Occipital lobe (tissue), 2 donors: Measurements from ENCODE around the gene ELL2. TPM values are rescaled to one million over a fixed set of nuclear protein-coding genes. Genes with fewer than 3 reads are reported as not detected.
"Not testable (repeated sequence)": the region's sequence is repeated elsewhere in the genome, so short reads cannot be mapped to it uniquely, and the experiment has no call there.

Experiments used
- DNase-seq: peaks from one replicate; lab custom pipeline; 2025; lab: John Stamatoyannopoulos, UW
- total RNA-seq: library from RNA; depleted of rRNA; stranded (reverse); fragments of >200 nt; gene quantifications from one replicate; pipeline ENCODE4 v1.2.3, GENCODE V29; 2014

The ELL2 gene
- total RNA-seq, 1 donor from 2014 or later, result 35.6 TPM

DNA sequence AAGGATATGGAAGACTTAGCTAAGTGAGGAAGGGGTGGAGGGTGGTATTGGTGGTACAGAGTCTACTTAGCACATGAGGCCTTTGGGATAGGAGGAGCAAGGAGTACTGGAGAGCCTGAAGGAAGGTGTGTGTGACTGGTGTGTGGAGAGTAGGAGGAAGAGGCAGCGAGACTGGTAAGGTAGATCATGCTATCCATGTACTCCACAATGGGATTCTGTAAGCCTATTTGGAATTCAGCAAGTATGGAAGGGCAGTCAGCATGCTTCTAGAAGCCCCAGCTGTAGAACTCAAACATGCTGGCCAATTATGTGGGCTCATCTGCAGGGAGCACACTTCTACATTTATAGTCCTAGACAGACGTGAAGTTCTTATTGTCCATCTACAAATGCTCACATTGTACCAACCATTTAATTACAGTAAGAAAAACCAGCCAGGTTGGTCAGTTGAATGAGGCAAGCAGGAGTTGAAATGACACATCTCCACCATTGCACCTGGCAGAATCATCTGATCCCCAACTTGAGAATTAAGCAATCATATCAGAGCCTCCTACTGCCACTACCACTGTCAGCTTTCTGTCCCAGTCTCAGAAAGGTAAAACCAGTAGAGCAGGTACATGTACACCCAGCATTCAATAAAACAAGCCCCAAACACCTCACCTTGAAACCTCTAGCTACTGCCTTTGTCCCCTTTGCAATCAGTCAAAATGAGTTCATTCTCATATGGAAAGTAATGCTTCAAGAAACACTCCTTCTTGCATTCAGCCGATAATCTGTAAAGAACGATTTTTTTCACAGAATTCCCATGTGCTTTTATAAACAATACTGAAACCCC is 78.2 kb downstream of the ELL2 start:
- DNase-seq, result no peak

DNA sequence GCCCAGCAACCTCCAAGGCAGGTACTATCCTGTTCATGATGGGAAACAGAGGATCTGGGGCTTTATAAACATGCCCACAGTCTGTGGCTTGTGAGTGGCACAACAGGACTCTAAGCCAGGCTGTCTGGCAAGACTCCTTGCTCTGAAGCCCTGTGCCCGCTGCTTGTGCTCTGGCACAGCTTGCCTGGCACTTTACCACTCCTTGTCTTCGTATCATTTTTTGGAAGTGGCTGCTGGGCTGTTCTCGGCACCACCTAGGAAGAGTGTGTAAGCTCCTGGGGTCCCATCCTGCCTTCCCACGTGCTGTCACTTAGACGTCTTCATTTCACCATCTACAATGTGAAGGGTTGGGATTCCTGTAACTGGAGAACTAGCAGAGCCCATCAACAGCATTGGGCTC is 79.8 kb downstream of the ELL2 start:
- no peak for DNase-seq

DNA sequence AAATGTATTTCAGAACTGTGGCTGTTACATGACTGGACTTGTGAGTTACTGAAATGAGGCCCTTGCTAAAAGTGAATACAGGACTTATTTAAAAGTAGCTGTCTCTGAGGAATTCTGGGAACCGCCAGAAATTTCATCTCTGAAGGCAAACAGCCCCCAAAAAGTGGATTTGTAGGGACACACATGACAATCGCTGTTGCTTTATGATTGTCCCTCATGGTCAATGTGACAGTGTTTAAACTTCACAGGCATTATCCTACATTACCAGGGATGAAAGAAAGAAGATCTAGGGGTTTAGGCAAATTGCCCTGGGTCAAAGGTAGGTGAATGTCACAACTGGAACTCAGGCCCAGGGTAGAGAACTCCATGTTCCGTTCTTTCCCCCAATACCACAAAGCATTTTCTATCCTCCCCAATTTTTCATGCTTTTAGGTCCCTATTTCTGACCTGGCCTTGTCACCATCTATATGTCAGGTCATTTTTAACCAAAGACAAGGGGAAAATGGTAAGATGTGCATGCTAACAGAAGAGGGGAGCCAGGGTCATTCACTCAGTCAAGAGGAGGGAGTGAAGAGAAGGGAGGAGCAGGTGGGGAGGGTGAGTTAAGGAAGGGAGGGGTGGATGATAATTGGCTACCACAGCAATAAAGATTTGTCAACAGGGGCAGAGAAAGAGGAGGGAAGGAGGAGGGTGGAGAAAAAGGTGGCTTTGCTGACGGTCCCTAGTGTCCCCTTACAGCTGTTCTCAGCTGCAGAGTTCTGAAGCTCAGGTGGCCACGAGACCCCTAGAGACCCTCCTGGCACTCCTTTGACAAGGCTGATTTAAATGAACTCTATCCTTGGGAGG is 81.3 kb downstream of the ELL2 start:
- no peak for DNase-seq

DNA sequence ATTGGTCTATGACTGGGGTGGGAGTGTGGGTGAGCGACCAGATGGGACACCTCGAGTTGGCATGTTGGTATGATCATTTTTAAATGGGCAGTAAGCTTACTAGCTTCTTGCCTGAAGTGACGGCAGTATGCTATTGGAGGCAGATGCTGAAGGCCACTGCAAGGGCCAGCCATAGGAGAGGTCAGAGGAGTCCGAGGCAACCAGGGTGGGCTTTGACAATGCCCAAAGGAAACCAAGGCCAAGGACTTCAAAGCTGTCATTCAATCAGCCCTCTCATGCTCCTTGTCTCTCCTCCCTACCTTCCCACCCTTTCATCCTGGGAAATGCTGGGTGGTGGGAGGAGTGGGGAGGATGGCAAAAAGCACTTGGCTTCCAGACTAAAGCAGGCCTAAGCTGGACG is 82.0 kb downstream of the ELL2 start:
- no peak for DNase-seq

DNA sequence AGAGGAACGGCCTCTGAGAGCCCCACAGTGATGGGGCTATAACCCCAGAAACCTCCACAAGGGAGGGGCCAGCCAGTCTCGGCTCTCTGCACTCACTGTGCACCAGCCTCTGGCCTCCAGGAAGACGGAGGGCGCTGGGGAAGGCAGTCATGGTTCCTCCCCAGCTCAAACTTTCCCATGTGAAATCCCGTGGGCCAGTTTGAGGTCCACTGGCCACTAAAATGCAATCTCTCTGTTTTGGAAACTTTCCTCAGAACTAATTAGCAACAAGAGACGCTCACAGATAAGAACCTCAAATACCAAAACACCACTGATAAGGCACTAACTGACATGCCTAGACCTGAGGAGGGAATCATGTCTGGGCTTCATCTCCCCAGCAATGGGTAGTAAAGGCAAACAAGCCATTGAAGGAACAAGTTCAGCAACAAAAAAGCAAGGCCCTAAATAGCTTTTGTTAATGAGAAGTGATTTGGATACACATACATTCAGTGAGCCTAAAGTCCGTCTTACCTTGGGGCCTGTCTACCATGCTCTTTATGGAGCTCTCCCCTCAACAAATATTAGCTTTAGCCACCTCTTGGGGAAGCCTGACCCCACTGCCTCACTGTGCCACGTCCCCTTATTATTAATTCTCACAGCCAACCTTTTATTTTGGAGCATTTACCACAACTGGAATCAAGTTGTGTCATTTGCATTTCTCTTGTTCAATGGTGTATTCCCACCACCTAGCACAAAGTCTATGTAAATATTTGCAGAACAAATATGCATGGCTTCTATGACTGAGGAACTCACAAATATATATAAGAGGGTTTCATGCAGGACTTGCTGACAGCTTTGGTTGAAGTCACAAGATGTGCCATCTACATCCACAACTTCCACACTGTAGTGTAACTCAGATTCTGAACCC is 83.0 kb downstream of the ELL2 start:
- no peak for DNase-seq

DNA sequence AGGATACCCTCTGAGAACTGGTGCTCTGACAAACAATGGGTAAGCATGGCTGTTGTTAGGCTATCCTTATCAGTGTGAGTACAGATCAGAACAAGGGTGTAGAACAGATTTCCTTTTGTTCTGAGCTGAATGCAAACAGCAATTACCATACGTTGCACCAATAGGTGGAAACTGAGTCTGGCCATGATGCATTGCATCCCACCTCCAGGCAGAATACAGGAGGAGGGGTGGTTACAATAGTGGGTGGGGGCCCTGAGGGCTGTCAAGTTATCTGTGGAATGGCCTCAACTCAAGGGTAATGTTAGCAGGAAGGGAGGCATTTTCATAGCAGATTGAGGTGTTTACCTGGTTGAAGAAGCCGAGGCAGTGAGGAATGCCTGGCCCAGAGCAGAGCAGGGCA is 84.9 kb downstream of the ELL2 start:
- DNase-seq, result no peak

DNA sequence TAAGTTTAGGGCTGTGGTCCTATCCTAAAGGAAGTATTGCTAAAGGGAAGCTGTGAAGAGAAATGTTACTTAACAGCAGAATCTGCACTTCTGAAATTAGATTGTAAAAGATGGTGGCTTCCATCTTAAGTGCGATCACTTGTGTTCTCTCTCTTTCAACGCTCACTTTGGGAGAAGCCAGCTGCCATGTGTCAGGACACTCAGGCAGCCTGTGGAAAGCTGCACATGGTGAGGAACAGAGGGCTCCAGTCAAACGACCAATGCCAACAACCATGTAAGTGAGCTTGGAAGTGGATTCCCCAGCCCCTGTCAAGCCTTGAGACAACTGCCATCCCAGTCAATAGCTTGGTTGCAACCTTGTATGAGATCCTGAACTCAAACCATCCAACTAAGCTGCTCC is 87.4 kb downstream of the ELL2 start:
- no peak for DNase-seq

DNA sequence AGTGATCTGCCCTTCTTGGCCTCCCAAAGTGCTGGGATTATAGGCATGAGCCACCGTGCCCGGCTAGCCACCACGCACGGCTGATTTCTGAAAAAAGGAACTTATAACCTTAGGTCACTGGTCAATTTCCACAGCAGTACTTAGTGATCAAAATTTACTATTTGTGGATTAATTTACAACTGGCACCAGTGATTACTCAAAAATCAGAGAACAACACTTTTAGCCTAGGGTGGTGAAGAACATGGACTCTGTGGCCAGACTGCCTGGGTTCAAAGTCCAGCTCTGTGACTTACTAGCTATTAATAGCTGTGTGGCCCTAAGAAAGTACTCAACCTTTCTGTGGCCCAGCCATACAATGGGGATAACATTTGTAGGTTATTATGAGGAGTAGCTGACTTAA is 88.3 kb downstream of the ELL2 start:
- no peak for DNase-seq

DNA sequence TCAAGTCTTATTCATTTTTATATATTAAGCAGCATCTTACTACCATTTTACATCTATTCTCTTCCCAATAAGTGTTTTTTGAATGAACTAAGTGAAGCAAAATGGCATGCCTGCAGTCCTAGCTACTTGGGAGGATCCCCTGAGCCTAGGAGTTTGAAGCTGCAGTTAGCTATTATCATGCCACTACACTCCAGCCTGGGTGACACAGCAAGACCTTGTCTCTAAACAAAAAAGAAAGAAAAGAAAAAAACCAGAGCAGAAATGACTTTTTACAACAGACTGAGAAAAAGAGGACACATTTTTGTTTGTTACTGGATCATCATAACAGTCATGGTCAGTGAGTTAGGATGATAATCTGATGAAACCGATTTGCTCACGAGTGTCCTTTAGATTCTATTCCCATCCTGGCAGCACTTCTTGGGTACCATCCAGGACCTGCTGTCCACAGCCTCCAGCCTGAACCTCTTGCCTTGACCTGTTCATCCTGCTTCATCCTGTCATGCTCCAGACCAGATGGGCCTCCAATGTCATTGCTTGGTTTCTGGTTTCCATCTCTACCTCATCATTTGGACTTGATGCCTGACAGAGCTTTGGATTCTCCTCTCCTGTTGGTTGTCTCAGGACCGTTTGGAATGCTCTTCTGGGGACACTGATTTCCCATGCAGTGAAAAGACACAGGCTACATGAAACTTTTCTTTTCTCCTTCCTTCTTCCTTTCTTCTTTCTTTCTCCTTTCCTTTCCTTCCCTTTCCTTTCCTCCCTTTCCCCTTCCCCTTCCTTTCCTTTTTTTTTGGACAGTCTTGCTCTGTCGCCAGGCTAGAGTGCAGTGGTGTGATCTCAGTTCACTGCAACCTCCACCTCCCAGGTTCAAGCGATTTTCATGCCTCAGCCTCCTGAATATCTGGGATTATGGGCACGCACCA is 89.0 kb downstream of the ELL2 start:
- DNase-seq, result no peak

DNA sequence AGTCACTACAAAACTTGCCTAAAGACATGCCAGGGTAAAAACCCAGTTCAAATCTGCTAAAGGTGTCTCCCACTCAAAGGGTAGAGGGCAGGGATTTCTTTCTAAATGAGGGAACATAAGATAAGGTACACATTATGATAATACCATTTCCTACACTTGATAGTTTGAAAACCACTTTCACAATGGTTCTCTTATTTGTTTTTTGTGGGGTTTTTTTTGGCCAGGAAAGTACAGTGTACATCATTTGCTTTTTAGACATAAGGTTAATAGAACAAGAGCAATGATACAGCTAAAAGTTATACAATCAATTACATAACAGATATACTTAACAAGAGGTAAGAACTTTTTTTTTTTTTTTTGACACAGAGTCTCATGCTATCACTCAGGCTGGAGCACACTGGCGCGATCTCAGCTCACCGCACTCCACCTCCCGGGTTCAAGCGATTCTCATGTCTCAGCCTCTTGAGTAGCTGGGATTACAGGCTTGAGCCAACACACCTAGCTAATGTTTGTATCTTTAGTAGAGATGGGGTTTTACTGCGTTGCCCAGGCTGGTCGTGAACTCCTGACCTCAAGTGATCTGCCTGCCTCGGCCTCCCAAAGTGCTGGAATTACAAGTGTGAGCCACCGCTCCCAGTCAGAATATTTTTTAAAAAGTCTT is 90.4 kb downstream of the ELL2 start:
- no peak for DNase-seq

DNA sequence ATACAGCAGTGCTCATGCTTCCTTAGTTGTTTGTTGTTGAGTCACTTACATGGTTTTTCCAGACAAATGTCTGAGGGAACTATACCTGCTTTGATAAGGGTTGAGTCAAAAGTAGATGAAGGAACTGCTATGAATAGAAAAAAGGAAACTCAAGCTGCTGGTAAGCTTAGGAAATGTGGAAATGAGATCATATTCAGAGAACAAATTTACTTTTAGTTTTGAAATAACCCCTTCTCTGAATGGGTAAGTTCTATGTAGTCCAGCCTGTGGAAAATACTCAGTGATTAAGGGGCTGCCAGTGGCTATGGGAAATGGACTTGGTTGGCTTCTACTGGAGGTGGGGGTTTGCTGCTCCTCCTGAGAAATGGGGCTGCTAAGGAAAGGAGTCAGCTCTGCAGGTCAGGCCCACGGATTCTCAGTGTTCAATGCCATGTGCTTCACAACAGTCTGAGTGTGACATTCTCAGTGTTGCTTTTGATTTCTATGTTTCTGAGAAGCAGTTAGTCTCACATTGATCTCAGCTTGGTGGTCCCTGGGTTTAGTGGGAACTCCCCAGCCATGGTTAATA is 91.5 kb downstream of the ELL2 start:
- DNase-seq, result no peak

DNA sequence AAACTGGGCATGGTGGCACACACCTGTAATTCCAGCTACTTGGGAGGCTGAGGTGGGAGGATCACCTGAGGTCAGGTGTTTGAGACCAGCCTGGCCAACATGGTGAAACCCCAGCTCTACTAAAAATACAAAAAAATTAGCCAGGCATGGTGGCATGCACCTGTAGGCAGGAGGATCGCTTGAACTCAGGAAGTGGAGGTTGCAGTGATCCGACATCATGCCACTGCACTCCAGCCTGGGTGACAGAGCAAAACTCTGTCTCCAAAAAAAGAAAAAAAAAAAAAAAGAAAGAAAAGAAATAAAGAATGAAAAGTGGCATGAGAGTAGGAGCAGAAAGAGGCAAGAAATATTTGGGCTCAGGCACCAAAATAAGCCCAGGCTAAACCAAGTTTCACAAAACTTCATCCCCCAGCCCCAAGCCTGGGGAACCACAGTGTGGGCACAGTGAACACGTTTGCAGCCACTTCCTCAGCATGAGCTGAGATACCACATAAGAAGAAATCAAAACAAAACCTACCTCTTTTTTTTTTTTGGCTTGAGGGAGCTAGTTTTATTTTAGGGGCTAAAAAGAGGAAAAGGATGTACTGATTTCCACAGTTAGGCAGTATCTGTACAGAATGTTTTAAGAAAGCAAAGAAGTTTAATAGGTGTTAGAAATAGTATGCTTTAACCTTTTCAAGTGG is 92.3 kb downstream of the ELL2 start:
- not testable (repeated sequence) for DNase-seq

DNA sequence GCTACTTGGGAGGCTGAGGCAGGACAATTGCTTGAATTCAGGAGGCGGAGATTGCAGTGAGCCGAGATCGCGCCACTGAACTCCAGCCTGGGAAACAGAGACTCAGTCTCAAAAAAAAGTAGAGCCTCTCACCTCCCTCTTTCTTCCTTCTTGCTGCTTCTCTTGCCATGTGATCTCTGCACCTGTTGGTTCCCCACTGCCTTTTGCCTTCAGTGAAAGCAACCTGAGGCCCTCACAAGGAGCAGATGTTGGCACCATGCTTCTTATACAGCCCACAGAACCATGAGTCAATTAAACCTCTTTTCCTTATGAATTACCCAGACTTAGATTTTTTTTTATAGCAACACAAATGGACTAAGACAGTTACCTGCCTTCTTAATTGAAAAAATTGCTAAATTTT is 93.5 kb downstream of the ELL2 start:
- DNase-seq, result no peak

DNA sequence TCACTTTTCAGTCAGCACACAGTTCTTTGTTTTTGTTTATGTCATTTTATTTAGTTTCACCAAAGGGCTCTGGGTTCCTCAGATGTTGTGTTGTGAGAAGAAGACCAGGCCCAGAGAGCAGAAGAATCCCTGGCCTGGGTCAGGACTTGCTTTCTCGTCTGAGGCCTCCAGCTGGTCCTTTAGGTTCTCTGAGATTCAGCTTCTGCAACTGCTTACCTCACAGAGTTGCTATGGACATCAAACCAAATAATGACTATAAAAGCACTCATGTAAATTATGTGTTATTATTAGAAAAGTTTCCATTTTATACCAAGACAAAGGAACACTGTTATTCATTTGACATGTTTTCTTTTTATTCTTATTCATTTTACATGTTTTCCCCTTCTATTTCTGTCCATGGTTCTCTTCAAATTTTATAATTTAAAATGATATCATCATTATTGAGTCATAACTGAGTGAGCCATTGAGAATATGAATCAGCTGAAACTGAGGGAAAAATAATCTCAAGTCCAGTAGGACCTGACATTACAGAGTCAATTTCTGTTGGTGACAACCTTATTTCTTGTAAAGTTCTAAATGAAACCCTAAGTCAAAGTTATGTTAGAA is 95.1 kb downstream of the ELL2 start:
- DNase-seq, result no peak

DNA sequence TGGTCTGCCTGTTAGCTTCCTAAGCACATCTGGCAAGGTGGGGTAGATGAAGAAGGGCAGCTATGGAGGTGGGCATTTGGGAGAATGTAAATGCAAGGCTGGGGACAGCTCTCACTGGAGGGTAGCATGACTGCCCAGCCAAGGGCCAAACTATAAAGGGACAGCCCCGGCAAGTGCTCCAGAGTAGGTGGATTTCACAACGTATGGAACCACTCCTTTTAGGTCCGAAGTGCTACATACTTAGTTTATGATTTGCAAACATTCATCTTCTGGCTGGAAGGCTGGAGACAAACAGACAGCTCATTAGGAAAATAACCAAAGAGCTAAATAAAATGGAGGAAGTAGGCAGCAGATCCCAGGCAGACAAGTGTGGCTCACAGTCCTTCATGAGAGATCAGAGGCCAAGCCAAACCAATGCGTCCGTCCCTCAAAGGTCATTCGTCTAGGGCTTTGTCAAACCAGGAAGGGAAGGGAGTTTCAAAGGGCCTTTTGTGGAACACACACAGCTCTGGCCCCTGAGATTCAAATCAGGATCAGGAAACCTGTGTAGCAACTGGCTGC is 96.6 kb downstream of the ELL2 start:
- DNase-seq, result no peak

DNA sequence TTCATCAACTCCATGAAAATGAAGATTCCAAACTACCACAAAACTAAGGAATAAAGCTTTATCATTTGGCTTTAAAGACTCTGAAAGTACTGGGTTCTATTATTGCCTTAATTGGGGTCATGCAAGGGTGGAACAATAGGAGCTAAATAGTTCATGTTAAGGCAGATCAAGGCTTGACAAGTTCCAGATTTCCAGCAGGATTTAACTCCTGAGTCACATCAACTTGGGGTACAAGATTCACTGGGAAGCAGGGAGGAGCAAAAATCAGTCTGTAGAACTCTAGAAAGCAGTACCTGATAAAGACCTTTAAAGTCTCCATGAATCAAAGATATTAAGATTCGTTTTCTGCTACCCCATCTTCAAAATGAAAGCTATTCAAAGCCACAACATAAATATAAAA is 97.2 kb downstream of the ELL2 start:
- DNase-seq, result no peak

DNA sequence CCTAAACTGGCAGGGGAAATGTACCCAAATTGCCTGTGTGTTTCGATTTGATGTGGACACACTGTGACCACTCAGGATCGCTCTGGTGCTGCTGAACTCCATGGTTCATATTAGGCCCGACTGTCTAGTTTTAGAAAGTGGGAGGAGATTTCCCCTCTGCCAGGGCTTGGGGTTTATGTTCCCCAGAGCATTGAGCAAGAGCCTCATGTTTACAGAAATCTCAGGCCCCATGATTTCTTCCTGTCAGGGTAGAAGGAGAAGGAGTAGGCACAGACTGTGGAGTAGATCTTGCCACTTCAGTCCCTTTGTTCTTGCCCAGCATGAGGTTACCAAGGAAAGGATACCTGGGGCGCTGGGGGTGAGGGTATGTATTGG is 98.3 kb downstream of the ELL2 start:
- no peak for DNase-seq

DNA sequence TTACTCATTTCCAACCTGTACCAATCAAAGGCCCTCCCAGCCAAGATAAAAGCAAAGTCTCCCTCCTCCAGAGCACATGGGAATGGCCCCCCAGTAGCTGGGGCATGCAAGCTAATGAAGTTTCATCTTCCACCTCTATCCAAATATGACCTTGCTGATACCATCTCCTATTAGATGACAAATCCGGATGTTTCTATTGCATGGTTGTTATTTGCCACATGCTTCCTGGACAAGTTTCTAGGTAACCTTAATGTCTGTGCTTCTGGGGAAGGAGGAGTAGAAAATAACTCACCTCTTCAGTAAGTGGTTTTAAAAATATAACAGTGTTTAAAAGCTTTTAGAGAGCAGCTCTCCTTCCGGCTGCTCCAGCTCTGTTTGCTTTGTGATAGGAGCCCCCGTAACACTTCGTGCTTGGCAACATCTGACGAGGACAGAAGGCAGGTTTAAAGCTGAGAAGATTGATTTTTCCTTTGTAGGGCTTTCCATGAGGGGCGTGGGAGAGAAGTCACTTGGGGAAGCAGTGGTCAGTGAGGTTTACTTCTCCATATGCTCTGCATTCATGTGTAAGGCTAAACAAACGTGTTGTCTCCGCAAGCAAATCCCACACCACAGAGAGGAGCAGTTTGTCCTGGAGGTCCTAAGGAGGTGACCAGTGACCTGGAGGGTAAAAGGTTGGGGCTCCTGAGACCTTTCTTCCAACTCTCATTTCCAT is 98.8 kb downstream of the ELL2 start:
- no peak for DNase-seq
